Cardiac fibroblast (primary cell): ENCODE results near the gene CALCOCO2.
"Not testable (repeated sequence)": the region's sequence is repeated elsewhere in the genome, so short reads cannot be mapped to it uniquely, and the experiment has no call there.

Experiments used
- DNase-seq, 2 donors: peaks; one replicate each; pipeline versions ENCODE4 v3.0.0 to v3.0.0-alpha.2; 2010; ENCODE audit warnings: low read depth in 2 of 2
- H3K4me3 ChIP-seq, 2 donors: replicated peaks in 1 of 2; 1 replicate in 1 of 2; 2 replicates in 1 of 2; pipeline ENCODE4 v1.5.1; 2011; ENCODE audit warnings: low read depth in 2 of 2, low read length in 2 of 2, mild to moderate bottlenecking in 2 of 2, moderate library complexity in 1 of 2
- CTCF ChIP-seq: IDR thresholded peaks from one replicate; pipeline ENCODE4 v1.5.1; 2011; ENCODE audit warnings: low read depth, mild to moderate bottlenecking, low read length, inconsistent platforms

Gene CALCOCO2

GRCh38 chr17:48830840-48831548, at the start of gene CALCOCO2:
TSS of gene CALCOCO2 (plus strand) at chr17:48831035. CDS start at chr17:48841708, 10,673 bp downstream.
- TF ChIP-seq CTCF = no peak
- DNase-seq = peak; percentile 93
- H3K4me3 ChIP-seq = peak within 1 kb of the TSS; percentile 78 to 98

GRCh38 chr17:48787828-48788227, 43.0 kb upstream of the CALCOCO2 start:
- no peak for TF ChIP-seq CTCF
- H3K4me3 ChIP-seq = no peak overlapping the region
- DNase-seq = no peak

GRCh38 chr17:48790607-48791127, 40.2 kb upstream of the CALCOCO2 start:
- no peak for TF ChIP-seq CTCF
- DNase-seq = no peak
- no peak overlapping the region for H3K4me3 ChIP-seq

- H3K4me3 ChIP-seq = no peak overlapping the region
- peak; percentile 87 to 89 for DNase-seq
Observed at GRCh38 chr17:48791128-48792032, 39.5 kb upstream of the CALCOCO2 start.

GRCh38 chr17:48792033-48792798, 38.6 kb upstream of the CALCOCO2 start:
- DNase-seq = no peak
- TF ChIP-seq CTCF = no peak
- no peak overlapping the region for H3K4me3 ChIP-seq

More at GRCh38 chr17:48791128-48792032, 39.5 kb upstream of the CALCOCO2 start:
- peak; percentile 88 for TF ChIP-seq CTCF

GRCh38 chr17:48795444-48796162, 35.2 kb upstream of the CALCOCO2 start:
- DNase-seq = peak; percentile 39 to 63
- no peak overlapping the region for H3K4me3 ChIP-seq

GRCh38 chr17:48796163-48796522, 34.7 kb upstream of the CALCOCO2 start:
- DNase-seq = not testable (repeated sequence)

More at GRCh38 chr17:48795444-48796162, 35.2 kb upstream of the CALCOCO2 start:
- TF ChIP-seq CTCF = no peak

More at GRCh38 chr17:48796163-48796522, 34.7 kb upstream of the CALCOCO2 start:
- H3K4me3 ChIP-seq = not testable (repeated sequence)
